ENCODE data around the gene MICB.
"Not testable (repeated sequence)": the region's sequence is repeated elsewhere in the genome, so short reads cannot be mapped to it uniquely, and the experiment has no call there.

The MICB gene

GRCh38 chr6:31497531-31498476 is at the start of gene MICB:
TSS of gene MICB (plus strand) at chr6:31498145. CDS start at chr6:31498194, 49 bp downstream.
- H3K27ac ChIP-seq: no peak within 1 kb of the TSS
- TF ChIP-seq CTCF (conservative IDR thresholded peaks at IDR 0.05) (no peak), ZFX (IDR thresholded peaks at IDR 0.05) (no peak)

- TF ChIP-seq ZFX (IDR thresholded peaks at IDR 0.05): no peak
- no peak for TF ChIP-seq CTCF (conservative IDR thresholded peaks at IDR 0.05)
- no peak overlapping the region for H3K27ac ChIP-seq
Measured at GRCh38 chr6:31450751-31451150, 47.2 kb upstream of the MICB start.

- H3K27ac ChIP-seq: no peak overlapping the region
- TF ChIP-seq ZFX (IDR thresholded peaks at IDR 0.05) (no peak), CTCF (conservative IDR thresholded peaks at IDR 0.05) (no peak)
Measured at GRCh38 chr6:31452859-31453258, 45.1 kb upstream of the MICB start.

- TF ChIP-seq CTCF (conservative IDR thresholded peaks at IDR 0.05) (no peak), ZFX (IDR thresholded peaks at IDR 0.05) (no peak)
- no peak overlapping the region for H3K27ac ChIP-seq
Measured at GRCh38 chr6:31453259-31453658, 44.7 kb upstream of the MICB start.

GRCh38 chr6:31459864-31460263 is 38.1 kb upstream of the MICB start:
- not testable (repeated sequence) for H3K27ac ChIP-seq

- no peak overlapping the region for H3K27ac ChIP-seq
- no peak for TF ChIP-seq CTCF (conservative IDR thresholded peaks at IDR 0.05)
Measured at GRCh38 chr6:31460361-31461025, 37.5 kb upstream of the MICB start.

- H3K27ac ChIP-seq: no peak overlapping the region
- no peak for TF ChIP-seq CTCF (conservative IDR thresholded peaks at IDR 0.05)
- no peak for TF ChIP-seq ZFX (IDR thresholded peaks at IDR 0.05)
Measured at GRCh38 chr6:31462026-31462963, 35.6 kb upstream of the MICB start.

Measured in C4-2B (cell line).